T-cell (primary cell): ENCODE results near the gene LINGO4. TPM values are rescaled to one million over a fixed set of nuclear protein-coding genes. Genes with fewer than 3 reads are reported as not detected.

Source experiments
- ATAC-seq, 4 experiments: fragments of 200-7000 bp in 3 of 4; fragments of 150-1000 bp in 1 of 4; cut with Tn5 transposase; replicated peaks in 1 of 4; 1 replicate in 3 of 4; 2 replicates in 1 of 4; pipeline ENCODE4 v1.10.0; 2021; ENCODE audit warnings: moderate library complexity in 3 of 4, mild to moderate bottlenecking in 2 of 4, moderate number of reproducible peaks in 1 of 4
- CTCF ChIA-PET, 2 donors: fragments of 300-600 bp; sonication (Branson Sonifier 250); formaldehyde crosslinking; loops; one replicate each; lab custom pipeline; 2022; ENCODE audit warnings: antibody characterized with exemption in 2 of 2; lab: Charles Lee
- POLR2A ChIA-PET, 2 donors: fragments of 300-600 bp; sonication (Branson Sonifier 250); formaldehyde crosslinking; loops; one replicate each; lab custom pipeline; 2022; ENCODE audit warnings: antibody characterized with exemption in 2 of 2; lab: Charles Lee
- DNase-seq, 35 experiments: peaks; one replicate each; pipeline versions ENCODE4 v3.0.0 to v3.0.0-alpha.2; 2013 to 2023
- H3K27ac ChIP-seq: one replicate; pipeline ENCODE4 v1.5.1; 2013; ENCODE audit warnings: low read length
- H3K27me3 ChIP-seq, 2 experiments: replicated peaks in 1 of 2; 1 replicate in 1 of 2; 2 replicates in 1 of 2; pipeline versions ENCODE4 v1.6.1 to v1.7.0; 2013; ENCODE audit warnings: low read length in 1 of 2, mixed read lengths in 1 of 2; ENCODE audit not compliant: control insufficient read depth in 2 of 2, insufficient read depth in 2 of 2; ENCODE audit errors: extremely low read depth in 1 of 2
- H3K36me3 ChIP-seq, 2 donors: 1 replicate in 1 of 2; 2 replicates in 1 of 2; pipeline versions ENCODE4 v1.6.1 to v1.7.0; 2013; ENCODE audit warnings: low read length in 1 of 2; ENCODE audit not compliant: control insufficient read depth in 2 of 2, insufficient read depth in 1 of 2; ENCODE audit errors: extremely low read depth in 1 of 2
- H3K4me1 ChIP-seq, 2 experiments: 1 replicate in 1 of 2; 2 replicates in 1 of 2; pipeline versions ENCODE4 v1.6.1 to v1.7.0; 2013; ENCODE audit warnings: low read length in 2 of 2, mixed read lengths in 1 of 2; ENCODE audit not compliant: insufficient read depth in 2 of 2, control insufficient read depth in 1 of 2; ENCODE audit errors: extremely low read depth in 1 of 2
- H3K4me3 ChIP-seq, 2 donors: 1 replicate in 1 of 2; 2 replicates in 1 of 2; pipeline versions ENCODE4 v1.5.1 to v1.7.0; 2013; ENCODE audit warnings: mild to moderate bottlenecking in 2 of 2, low read length in 1 of 2, moderate library complexity in 1 of 2; ENCODE audit not compliant: control insufficient read depth in 1 of 2; ENCODE audit errors: extremely low read depth in 1 of 2
- H3K9me3 ChIP-seq: 2 replicates; pipeline ENCODE4 v1.7.0; 2013
- H3K27ac Mint-ChIP-seq, 2 donors: one replicate each; pipeline ENCODE4 v1.8.0; 2020 to 2021; ENCODE audit warnings: mild to moderate bottlenecking in 2 of 2, mixed read lengths in 2 of 2
- H3K27me3 Mint-ChIP-seq, 2 donors: one replicate each; pipeline ENCODE4 v1.8.0; 2021 to 2022; ENCODE audit warnings: mixed read lengths in 2 of 2
- H3K36me3 Mint-ChIP-seq: one replicate; pipeline ENCODE4 v1.8.0; 2021; ENCODE audit warnings: mixed read lengths
- H3K4me1 Mint-ChIP-seq, 3 donors: one replicate each; pipeline ENCODE4 v1.8.0; 2020 to 2022; ENCODE audit warnings: mixed read lengths in 3 of 3, mild to moderate bottlenecking in 1 of 3
- H3K4me3 Mint-ChIP-seq, 3 donors: one replicate each; pipeline ENCODE4 v1.8.0; 2020 to 2022; ENCODE audit warnings: mild to moderate bottlenecking in 3 of 3, mixed read lengths in 3 of 3, moderate library complexity in 3 of 3
- H3K9me3 Mint-ChIP-seq, 3 donors: one replicate each; pipeline ENCODE4 v1.8.0; 2020 to 2022; ENCODE audit warnings: mixed read lengths in 3 of 3
- WGBS: methylation state at CpG from one replicate; pipeline ENCODE4 v1.1.5; 2013; ENCODE audit warnings: missing lambda C conversion rate; ENCODE audit not compliant: insufficient coverage; 5-methylcytosine and 5-hydroxymethylcytosine counted together
- total RNA-seq, 35 experiments: library from RNA in 6 of 35; stranded (reverse) in 6 of 35; fragments of 120-200 nt in 1 of 35; gene quantifications; one replicate each; pipeline versions ENCODE4 v1.2.1 to v1.2.4 and lab custom pipeline; 2013 to 2026

Gene LINGO4
- total RNA-seq (under 1 TPM in 3 of 5 donors, not detected in 2; 0.25 to 0.40 (median 0.36) TPM), total RNA-seq (lab: John Stamatoyannopoulos, UW) (0 to 8.1 (median 0.52) reads per million in 29 experiments)
- total RNA-seq (2013): 0.59 TPM

- Mint-ChIP-seq H3K4me3 (no peak within 1 kb of the TSS), H3K9me3 (no peaks in the 10 kb centered on the region), H3K27ac (peak within 1 kb of the TSS; percentile 31 to 39), H3K4me1 (peaks cover 5 to 10% (median 6%) of the 10 kb centered on the region in 3 donors), H3K36me3 (no peaks in the 10 kb centered on the region), H3K27me3 (no peaks in the 10 kb centered on the region)
- no peak for ATAC-seq
- ChIA-PET POLR2A (no interaction called here), CTCF (no interaction called here)
- H3K4me1 ChIP-seq: peaks cover 0 to 10% of the 10 kb centered on the region in 2 experiments
- no peak for DNase-seq
- H3K27ac ChIP-seq: no peak within 1 kb of the TSS
- peaks cover 0 to 2% of the 10 kb centered on the region in 2 donors for H3K36me3 ChIP-seq
- H3K4me3 ChIP-seq: no peak within 1 kb of the TSS
- H3K27me3 ChIP-seq: peaks cover 0 to 8% of the 10 kb centered on the region in 2 experiments
- 82% methylated on average over 8 of the region's 12 CpGs for WGBS
- H3K9me3 ChIP-seq: no peaks in the 10 kb centered on the region
These were observed at the start of gene LINGO4 for GRCh38 chr1:151805066-151805820. LINGO4 (minus strand) TSS chr1:151805419; CDS start chr1:151802704, 2,715 bp downstream.

GRCh38 chr1:151854658-151855057, 49.4 kb upstream of the LINGO4 start:
- WGBS: 88% methylated on average over 5 of the region's 7 CpGs
- Histone ChIP-seq H3K27ac (no peak overlapping the region), H3K27me3 (peaks cover 0 to 1% of the 10 kb centered on the region in 2 experiments), H3K9me3 (no peaks in the 10 kb centered on the region), H3K36me3 (peaks cover 0 to 4% of the 10 kb centered on the region in 2 donors), H3K4me3 (no peak overlapping the region), H3K4me1 (no peaks in the 10 kb centered on the region)
- H3K4me3 Mint-ChIP-seq: no peak overlapping the region
- H3K36me3 Mint-ChIP-seq: peaks cover 7% of the 10 kb centered on the region
- no peak for ATAC-seq
- H3K27me3 Mint-ChIP-seq: no peaks in the 10 kb centered on the region
- DNase-seq: no peak
- ChIA-PET POLR2A (no interaction called here), CTCF (no interaction called here)
- no peaks in the 10 kb centered on the region for H3K9me3 Mint-ChIP-seq
- no peak overlapping the region for H3K27ac Mint-ChIP-seq
- no peaks in the 10 kb centered on the region for H3K4me1 Mint-ChIP-seq

- Mint-ChIP-seq H3K9me3 (no peaks in the 10 kb centered on the region), H3K36me3 (peaks cover 11% of the 10 kb centered on the region), H3K4me3 (no peak within 1 kb of the TSS), H3K27ac (no peak within 1 kb of the TSS), H3K27me3 (no peaks in the 10 kb centered on the region), H3K4me1 (peaks cover 0 to 6% (median 0%) of the 10 kb centered on the region in 3 donors)
- Histone ChIP-seq H3K4me1 (peaks cover 0 to 7% of the 10 kb centered on the region in 2 experiments), H3K27ac (no peak within 1 kb of the TSS), H3K36me3 (peaks cover 0 to 4% of the 10 kb centered on the region in 2 donors), H3K9me3 (no peaks in the 10 kb centered on the region), H3K4me3 (no peak within 1 kb of the TSS), H3K27me3 (no peaks in the 10 kb centered on the region)
- CTCF ChIA-PET: no interaction called here
- 69% methylated on average over 3 of the region's 5 CpGs for WGBS
- POLR2A ChIA-PET: interaction anchor here in 1 of 2 donors (0.5 kb wide), 1 partner anchor 91 kb away, joined by 4 read pairs; no protein-coding TSS in a partner anchor
- DNase-seq: no peak
- peak in 1 of 4 experiments; percentile 37 for ATAC-seq
These were observed 48.3 kb upstream of the LINGO4 start, which contains the start of gene THEM5 for GRCh38 chr1:151853411-151853943. THEM5 (minus strand) TSS chr1:151853712; CDS start chr1:151853565, 147 bp downstream.

- no peaks in the 10 kb centered on the region for H3K9me3 Mint-ChIP-seq
- ChIA-PET POLR2A (no interaction called here), CTCF (no interaction called here)
- ATAC-seq (no peak), DNase-seq (no peak)
- H3K27ac ChIP-seq: no peak overlapping the region
- H3K4me1 ChIP-seq: peaks cover 0 to 13% of the 10 kb centered on the region in 2 experiments
- peaks cover 0 to 6% (median 0%) of the 10 kb centered on the region in 3 donors for H3K4me1 Mint-ChIP-seq
- no peaks in the 10 kb centered on the region for H3K9me3 ChIP-seq
- no peaks in the 10 kb centered on the region for H3K27me3 ChIP-seq
- 83% methylated on average over 3 of the region's 4 CpGs for WGBS
- H3K36me3 ChIP-seq: peaks cover 0 to 6% of the 10 kb centered on the region in 2 donors
- peaks cover 11% of the 10 kb centered on the region for H3K36me3 Mint-ChIP-seq
- no peak overlapping the region for H3K27ac Mint-ChIP-seq
- H3K4me3 ChIP-seq: no peak overlapping the region
- no peaks in the 10 kb centered on the region for H3K27me3 Mint-ChIP-seq
- H3K4me3 Mint-ChIP-seq: no peak overlapping the region
These were observed 47.5 kb upstream of the LINGO4 start for GRCh38 chr1:151852733-151853132.

- Histone ChIP-seq H3K36me3 (peaks cover 0 to 7% of the 10 kb centered on the region in 2 donors), H3K4me1 (peaks cover 0 to 15% of the 10 kb centered on the region in 2 experiments), H3K27ac (no peak overlapping the region), H3K27me3 (no peaks in the 10 kb centered on the region), H3K4me3 (no peak overlapping the region), H3K9me3 (no peaks in the 10 kb centered on the region)
- no peaks in the 10 kb centered on the region for H3K27me3 Mint-ChIP-seq
- ChIA-PET POLR2A (no interaction called here), CTCF (no interaction called here)
- H3K27ac Mint-ChIP-seq: no peak overlapping the region
- H3K36me3 Mint-ChIP-seq: peaks cover 11% of the 10 kb centered on the region
- DNase-seq (no peak), ATAC-seq (no peak)
- H3K4me1 Mint-ChIP-seq: peaks cover 0 to 6% (median 0%) of the 10 kb centered on the region in 3 donors
- WGBS: 93% methylated on average over 8 of the region's 8 CpGs
- no peak overlapping the region for H3K4me3 Mint-ChIP-seq
- H3K9me3 Mint-ChIP-seq: no peaks in the 10 kb centered on the region
These were observed 46.7 kb upstream of the LINGO4 start for GRCh38 chr1:151851886-151852285.

- DNase-seq (no peak), ATAC-seq (no peak)
- no peak overlapping the region for H3K4me3 Mint-ChIP-seq
- Histone ChIP-seq H3K4me1 (peaks cover 0 to 17% of the 10 kb centered on the region in 2 experiments), H3K9me3 (no peaks in the 10 kb centered on the region), H3K36me3 (peaks cover 0 to 7% of the 10 kb centered on the region in 2 donors), H3K27ac (no peak overlapping the region), H3K27me3 (no peaks in the 10 kb centered on the region), H3K4me3 (no peak overlapping the region)
- H3K36me3 Mint-ChIP-seq: peaks cover 16% of the 10 kb centered on the region
- H3K27me3 Mint-ChIP-seq: no peaks in the 10 kb centered on the region
- H3K9me3 Mint-ChIP-seq: no peaks in the 10 kb centered on the region
- POLR2A ChIA-PET: no interaction called here
- CTCF ChIA-PET: no interaction called here
- peaks cover 0 to 17% (median 7%) of the 10 kb centered on the region in 3 donors for H3K4me1 Mint-ChIP-seq
- no peak overlapping the region for H3K27ac Mint-ChIP-seq
These were observed 44.7 kb upstream of the LINGO4 start for GRCh38 chr1:151849871-151850270.
